ENCODE measurements around the gene MAD2L2.

DNA sequence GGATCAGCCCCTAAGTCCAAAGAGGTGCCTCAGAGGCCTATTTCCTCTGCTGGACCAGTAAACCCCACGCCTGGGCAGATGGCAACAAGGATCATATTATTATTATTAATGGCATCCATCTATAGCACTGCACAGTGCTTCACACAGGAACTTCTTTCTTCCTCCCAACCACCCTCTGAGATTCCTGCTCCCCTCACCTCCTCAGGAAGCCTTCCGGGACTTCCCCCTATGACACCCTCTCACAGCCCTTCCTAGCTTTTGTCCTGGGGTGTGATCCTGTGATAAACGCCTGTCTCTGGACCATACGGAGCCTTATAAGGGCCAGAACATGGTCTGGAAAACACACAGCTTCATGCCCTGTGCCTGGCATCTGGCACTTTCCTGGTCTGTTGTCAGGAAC is 29.9 kb downstream of the MAD2L2 start:
- TF ChIP-seq, protein P1, sequence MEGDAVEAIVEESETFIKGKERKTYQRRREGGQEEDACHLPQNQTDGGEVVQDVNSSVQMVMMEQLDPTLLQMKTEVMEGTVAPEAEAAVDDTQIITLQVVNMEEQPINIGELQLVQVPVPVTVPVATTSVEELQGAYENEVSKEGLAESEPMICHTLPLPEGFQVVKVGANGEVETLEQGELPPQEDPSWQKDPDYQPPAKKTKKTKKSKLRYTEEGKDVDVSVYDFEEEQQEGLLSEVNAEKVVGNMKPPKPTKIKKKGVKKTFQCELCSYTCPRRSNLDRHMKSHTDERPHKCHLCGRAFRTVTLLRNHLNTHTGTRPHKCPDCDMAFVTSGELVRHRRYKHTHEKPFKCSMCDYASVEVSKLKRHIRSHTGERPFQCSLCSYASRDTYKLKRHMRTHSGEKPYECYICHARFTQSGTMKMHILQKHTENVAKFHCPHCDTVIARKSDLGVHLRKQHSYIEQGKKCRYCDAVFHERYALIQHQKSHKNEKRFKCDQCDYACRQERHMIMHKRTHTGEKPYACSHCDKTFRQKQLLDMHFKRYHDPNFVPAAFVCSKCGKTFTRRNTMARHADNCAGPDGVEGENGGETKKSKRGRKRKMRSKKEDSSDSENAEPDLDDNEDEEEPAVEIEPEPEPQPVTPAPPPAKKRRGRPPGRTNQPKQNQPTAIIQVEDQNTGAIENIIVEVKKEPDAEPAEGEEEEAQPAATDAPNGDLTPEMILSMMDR (conservative IDR thresholded peaks at IDR 0.05 in 1 of 2, IDR thresholded peaks at IDR 0.05 in 1 of 2; ENCODE audit: low read depth in 1 of 2, low read length in 2 of 2) = no peak
- no peak for TF ChIP-seq EZH2 (IDR thresholded peaks at IDR 0.05; ENCODE audit: low read length, missing control alignments)

Data from fibroblast of lung (primary cell).